ENCODE data around the gene IGSF8.
A peak's percentile ranks its signal among the peaks of the same experiment; 100 is the strongest.

- TF ChIP-seq CTCF (IDR thresholded peaks at IDR 0.05), result no peak
- no peak for TF ChIP-seq EP300 (IDR thresholded peaks at IDR 0.05)
- peak; percentile 13 for TF ChIP-seq POLR2A (IDR thresholded peaks at IDR 0.05)
Observed at GRCh38 chr1:160097911-160098851, at the start of gene IGSF8.

All from ovary (tissue), 3 donors.